A673 (cell line): ENCODE data around the gene VPS52. TPM values are rescaled to one million over a fixed set of nuclear protein-coding genes. Genes with fewer than 3 reads are reported as not detected.

Experiments
- BruUV-seq: library from RNA; stranded (reverse); fragments of 400-500 nt; replicated peaks from 2 replicates; lab custom pipeline; 2021; lab: Mats Ljungman, UMichigan
- CTCF ChIA-PET: fragments of 300-600 bp; sonication (Branson Sonifier 250); formaldehyde crosslinking; loops from one replicate; lab custom pipeline; 2022; ENCODE audit warnings: antibody characterized with exemption; lab: Charles Lee
- POLR2A ChIA-PET: fragments of 300-600 bp; sonication (Branson Sonifier 250); formaldehyde crosslinking; loops from one replicate; lab custom pipeline; 2022; ENCODE audit warnings: antibody characterized with exemption; ENCODE audit not compliant: low non-redundant PET; lab: Charles Lee
- DNase-seq: peaks from one replicate; pipeline ENCODE4 v3.0.0-alpha.2; 2015; ENCODE audit warnings: low spot score
- H3K27ac ChIP-seq: fragments of 200-600 bp; sonication (generic); 2 replicates; pipeline ENCODE4 v1.5.1; 2016; ENCODE audit warnings: mixed run types, low read depth, mild to moderate bottlenecking, mixed read lengths, antibody characterized with exemption, low read length; ENCODE audit not compliant: poor library complexity, severe bottlenecking
- H3K27me3 ChIP-seq: fragments of 200-600 bp; sonication (generic); replicated peaks from 2 replicates; pipeline ENCODE4 v1.6.1; 2017; ENCODE audit warnings: mixed run types, low read depth, mild to moderate bottlenecking, mixed read lengths, antibody characterized with exemption, low read length; ENCODE audit not compliant: insufficient read depth, poor library complexity
- H3K36me3 ChIP-seq: fragments of 200-600 bp; sonication (generic); 2 replicates; pipeline ENCODE4 v1.6.1; 2016; ENCODE audit warnings: mixed run types, mild to moderate bottlenecking, mixed read lengths, antibody characterized with exemption, low read length; ENCODE audit not compliant: insufficient read depth, poor library complexity, severe bottlenecking
- H3K4me1 ChIP-seq: fragments of 200-600 bp; sonication (generic); 2 replicates; pipeline ENCODE4 v1.6.1; 2017; ENCODE audit warnings: mixed run types, mild to moderate bottlenecking, mixed read lengths, antibody characterized with exemption, low read length; ENCODE audit not compliant: insufficient read depth, poor library complexity, severe bottlenecking
- H3K4me3 ChIP-seq: fragments of 200-600 bp; sonication (generic); 2 replicates; pipeline ENCODE4 v1.5.1; 2016; ENCODE audit warnings: low read depth, mixed run types, mild to moderate bottlenecking, mixed read lengths, low read length; ENCODE audit not compliant: poor library complexity, severe bottlenecking
- H3K9me3 ChIP-seq: fragments of 200-600 bp; sonication (generic); 2 replicates; pipeline ENCODE4 v1.6.1; 2016; ENCODE audit warnings: mixed run types, low read depth, mild to moderate bottlenecking, mixed read lengths, antibody characterized with exemption, low read length; ENCODE audit not compliant: poor library complexity, severe bottlenecking
- EZH2 ChIP-seq: fragments of 200-600 bp; sonication (generic); IDR thresholded peaks from 2 replicates; pipeline ENCODE4 v1.6.1; 2017; ENCODE audit warnings: borderline replicate concordance, low read depth, mild to moderate bottlenecking, mixed read lengths, antibody characterized with exemption, low read length; ENCODE audit not compliant: poor library complexity, severe bottlenecking
- intact Hi-C: fragments of 100-400 bp; cut with micrococcal nuclease; formaldehyde crosslinking; loops from one replicate; pipeline ENCODE4 v1.10.0; 2022; ENCODE audit not compliant: unreplicated experiment
- total RNA-seq: library from RNA; stranded (reverse); gene quantifications from 2 replicates; pipeline ENCODE4 v1.2.3, GENCODE V29; 2021
- TF ChIP-seq, protein P1 (sequence below): fragments of 300-800, 200-600 bp; sonication (generic); conservative IDR thresholded peaks from 2 replicates; pipeline ENCODE4 v1.5.1; 2017; ENCODE audit warnings: low read depth, mild to moderate bottlenecking, antibody characterized with exemption, low read length, moderate library complexity, mixed read lengths

The VPS52 gene
- total RNA-seq, 1 experiment from 2014 or later, result 58.2 TPM

DNA sequence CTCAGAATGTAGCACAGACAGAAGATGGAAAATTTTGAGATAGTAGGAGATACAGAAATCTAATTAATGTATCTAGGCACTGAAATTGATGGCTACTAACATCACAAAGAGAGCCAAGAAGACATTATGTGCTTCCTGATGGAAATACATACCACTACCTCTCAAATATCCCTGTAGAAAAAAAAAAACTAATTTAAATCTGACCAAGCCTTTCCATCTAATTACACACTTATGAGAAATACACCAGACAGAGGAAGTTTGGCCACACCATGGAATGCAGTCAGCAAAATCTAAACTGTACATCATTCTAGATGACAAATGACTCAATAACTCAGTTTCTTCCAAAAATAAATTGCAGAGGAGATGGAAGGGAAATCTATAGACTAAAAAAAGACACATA lies 18.9 kb downstream of the VPS52 start:
- H3K4me3 ChIP-seq, result no peak overlapping the region
- intact Hi-C loops, result no loop called here
- ChIA-PET CTCF (no interaction called here), POLR2A (no interaction called here)
- no peak overlapping the region for H3K27ac ChIP-seq
- H3K4me1 ChIP-seq, result peaks cover 15% of the 10 kb centered on the region
- H3K36me3 ChIP-seq, result peaks cover 3% of the 10 kb centered on the region
- no peaks in the 10 kb centered on the region for H3K27me3 ChIP-seq
- no peaks in the 10 kb centered on the region for H3K9me3 ChIP-seq
- DNase-seq, result no peak
- TF ChIP-seq EZH2, result no peak
- TF ChIP-seq, protein P1, sequence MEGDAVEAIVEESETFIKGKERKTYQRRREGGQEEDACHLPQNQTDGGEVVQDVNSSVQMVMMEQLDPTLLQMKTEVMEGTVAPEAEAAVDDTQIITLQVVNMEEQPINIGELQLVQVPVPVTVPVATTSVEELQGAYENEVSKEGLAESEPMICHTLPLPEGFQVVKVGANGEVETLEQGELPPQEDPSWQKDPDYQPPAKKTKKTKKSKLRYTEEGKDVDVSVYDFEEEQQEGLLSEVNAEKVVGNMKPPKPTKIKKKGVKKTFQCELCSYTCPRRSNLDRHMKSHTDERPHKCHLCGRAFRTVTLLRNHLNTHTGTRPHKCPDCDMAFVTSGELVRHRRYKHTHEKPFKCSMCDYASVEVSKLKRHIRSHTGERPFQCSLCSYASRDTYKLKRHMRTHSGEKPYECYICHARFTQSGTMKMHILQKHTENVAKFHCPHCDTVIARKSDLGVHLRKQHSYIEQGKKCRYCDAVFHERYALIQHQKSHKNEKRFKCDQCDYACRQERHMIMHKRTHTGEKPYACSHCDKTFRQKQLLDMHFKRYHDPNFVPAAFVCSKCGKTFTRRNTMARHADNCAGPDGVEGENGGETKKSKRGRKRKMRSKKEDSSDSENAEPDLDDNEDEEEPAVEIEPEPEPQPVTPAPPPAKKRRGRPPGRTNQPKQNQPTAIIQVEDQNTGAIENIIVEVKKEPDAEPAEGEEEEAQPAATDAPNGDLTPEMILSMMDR, result no peak
- no TSS peak for BruUV-seq

DNA sequence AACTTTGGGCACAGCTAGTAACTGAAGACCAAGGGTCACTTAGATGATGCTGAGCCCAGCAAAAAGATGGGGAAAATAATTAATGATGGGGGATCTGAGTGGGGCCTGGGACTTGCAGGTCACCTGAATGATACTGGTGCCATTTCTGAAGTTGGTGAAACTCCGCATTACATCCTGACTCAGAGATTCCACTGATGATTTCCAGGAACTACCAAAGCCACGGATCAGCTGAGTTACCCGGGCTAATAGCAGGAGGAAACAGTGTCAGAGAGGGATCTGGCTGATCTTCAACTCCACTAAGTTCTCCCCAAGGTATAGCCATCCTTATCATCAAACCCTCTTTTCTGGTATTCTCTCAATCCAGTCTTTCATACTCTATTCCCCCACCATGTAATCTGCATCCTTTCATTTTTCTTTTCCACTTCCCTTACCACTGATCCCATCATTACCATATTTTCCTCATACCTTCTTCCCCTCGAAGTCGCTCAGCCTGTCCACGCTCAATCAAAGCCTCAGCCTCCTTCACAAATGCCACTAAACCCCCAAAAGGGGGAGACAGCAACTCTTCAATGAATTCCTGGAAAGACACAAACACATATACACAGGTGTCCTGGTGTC lies 20.2 kb downstream of the VPS52 start:
- TF ChIP-seq EZH2, result no peak
- TF ChIP-seq, protein P1, result no peak
- Histone ChIP-seq H3K9me3 (no peaks in the 10 kb centered on the region), H3K36me3 (peaks cover 3% of the 10 kb centered on the region), H3K4me1 (peaks cover 16% of the 10 kb centered on the region), H3K27ac (no peak overlapping the region), H3K4me3 (no peak overlapping the region), H3K27me3 (no peaks in the 10 kb centered on the region)
- intact Hi-C loops, result no loop called here
- BruUV-seq, result no TSS peak
- POLR2A ChIA-PET, result no interaction called here
- no peak for DNase-seq
- CTCF ChIA-PET, result no interaction called here

DNA sequence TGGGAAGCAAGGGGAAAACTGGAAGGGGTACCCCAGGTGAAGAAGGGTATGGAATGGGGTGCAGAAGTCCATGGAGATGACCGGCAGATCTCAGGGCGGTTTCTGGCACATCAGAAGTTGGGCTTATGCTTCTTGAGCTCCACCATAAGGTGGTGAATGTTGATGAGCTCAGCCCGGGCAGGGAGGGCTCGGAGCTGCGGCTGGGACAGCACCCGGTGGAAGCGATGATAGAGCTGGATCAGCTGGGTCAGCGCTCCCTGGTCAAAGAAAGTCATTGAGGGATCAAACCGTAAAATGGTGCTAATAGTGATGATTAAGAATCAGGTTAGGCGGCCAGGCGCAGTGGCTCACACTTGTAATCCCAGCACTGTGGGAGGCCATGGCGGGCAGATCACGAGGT lies 20.9 kb downstream of the VPS52 start:
- intact Hi-C loops, result no loop called here
- no peak for DNase-seq
- CTCF ChIA-PET, result no interaction called here
- Histone ChIP-seq H3K4me1 (peaks cover 16% of the 10 kb centered on the region), H3K9me3 (no peaks in the 10 kb centered on the region), H3K36me3 (peaks cover 3% of the 10 kb centered on the region), H3K27ac (no peak overlapping the region), H3K4me3 (no peak overlapping the region), H3K27me3 (no peaks in the 10 kb centered on the region)
- POLR2A ChIA-PET, result interaction anchor here (0.6 kb wide), 1 partner anchor 95 kb away, joined by 21 read pairs; no protein-coding TSS in a partner anchor
- BruUV-seq, result no TSS peak
- no peak for TF ChIP-seq EZH2
- TF ChIP-seq, protein P1, result no peak
